Stimulated activated CD8-positive, alpha-beta memory T cell treated with anti-CD3 and anti-CD28 coated beads, Interleukin-4, amount 100 ng/mL, for 48 hours (primary cell): ENCODE results near the gene ALG9.

Experiments used
- DNase-seq: peaks from one replicate; pipeline ENCODE4 v3.0.0-alpha.2; 2020

The ALG9 gene

GRCh38 chr11:111878849-111879636 lies 7.7 kb upstream of the ALG9 start, which contains the start of the genes CFAP68 and FDXACB1:
TSS of gene CFAP68 (plus strand) at chr11:111879541. CDS start at chr11:111879561, 20 bp downstream.
TSS of gene FDXACB1 (minus strand) at chr11:111879165. CDS start at chr11:111879132, 33 bp downstream.
- peak; percentile 95 for DNase-seq

- DNase-seq = no peak
These were observed 7.0 kb upstream of the ALG9 start for GRCh38 chr11:111878385-111878848.

- DNase-seq = no peak
These were observed 346 bp upstream of the ALG9 start for GRCh38 chr11:111871693-111872161.

GRCh38 chr11:111870522-111870885 lies 877 bp downstream of the ALG9 start:
- no peak for DNase-seq

- DNase-seq = no peak
These were observed 1.3 kb downstream of the ALG9 start for GRCh38 chr11:111870113-111870512.

GRCh38 chr11:111860257-111860656 lies 11.1 kb downstream of the ALG9 start:
- DNase-seq = no peak

- no peak for DNase-seq
These were observed 15.9 kb downstream of the ALG9 start for GRCh38 chr11:111855506-111855905.

GRCh38 chr11:111852103-111852502 lies 19.3 kb downstream of the ALG9 start:
- no peak for DNase-seq

- DNase-seq = no peak
These were observed 19.7 kb downstream of the ALG9 start for GRCh38 chr11:111851636-111852035.

- no peak for DNase-seq
These were observed 20.3 kb downstream of the ALG9 start for GRCh38 chr11:111851067-111851466.

GRCh38 chr11:111849631-111850030 lies 21.8 kb downstream of the ALG9 start:
- no peak for DNase-seq

- DNase-seq = no peak
These were observed 24.7 kb downstream of the ALG9 start for GRCh38 chr11:111846636-111847035.

GRCh38 chr11:111846063-111846462 lies 25.3 kb downstream of the ALG9 start:
- no peak for DNase-seq

- no peak for DNase-seq
These were observed 25.9 kb downstream of the ALG9 start for GRCh38 chr11:111845276-111846028.

- DNase-seq = no peak
These were observed 27.7 kb downstream of the ALG9 start for GRCh38 chr11:111843661-111844060.

- DNase-seq = peak; percentile 96
These were observed 29.9 kb downstream of the ALG9 start for GRCh38 chr11:111841370-111842053.

- DNase-seq = no peak
These were observed 31.2 kb downstream of the ALG9 start for GRCh38 chr11:111840143-111840542.

GRCh38 chr11:111838054-111838453 lies 33.3 kb downstream of the ALG9 start:
- DNase-seq = no peak

GRCh38 chr11:111837366-111837891 lies 34.0 kb downstream of the ALG9 start:
- DNase-seq = no peak

- no peak for DNase-seq
These were observed 34.7 kb downstream of the ALG9 start for GRCh38 chr11:111836721-111837120.

- no peak for DNase-seq
These were observed 35.2 kb downstream of the ALG9 start for GRCh38 chr11:111836162-111836561.

GRCh38 chr11:111835665-111836064 lies 35.7 kb downstream of the ALG9 start:
- no peak for DNase-seq
